GM12801 (cell line): ENCODE data around the gene KIR3DL3.

ENCODE experiments used
- CTCF ChIP-seq: IDR thresholded peaks from one replicate; pipeline ENCODE4 v1.5.1; 2011; ENCODE audit warnings: control low read depth; ENCODE audit not compliant: insufficient read length; ENCODE audit errors: extremely low read depth

KIR3DL3 gene

GRCh38 chr19:54694648-54695047 lies 29.6 kb upstream of the KIR3DL3 start:
- TF ChIP-seq CTCF: no peak

GRCh38 chr19:54696117-54696548 lies 28.1 kb upstream of the KIR3DL3 start:
- no peak for TF ChIP-seq CTCF

- TF ChIP-seq CTCF: no peak
These were observed 27.5 kb upstream of the KIR3DL3 start for GRCh38 chr19:54696766-54697165.

- TF ChIP-seq CTCF: no peak
These were observed 19.3 kb upstream of the KIR3DL3 start for GRCh38 chr19:54704928-54705327.

- TF ChIP-seq CTCF: no peak
These were observed 16.3 kb upstream of the KIR3DL3 start for GRCh38 chr19:54707962-54708361.

GRCh38 chr19:54708781-54709180 lies 15.5 kb upstream of the KIR3DL3 start:
- TF ChIP-seq CTCF: no peak

GRCh38 chr19:54709212-54709948 lies 14.9 kb upstream of the KIR3DL3 start:
- TF ChIP-seq CTCF: no peak
